Keratinocyte (primary cell): ENCODE measurements around the gene BEND3. TPM values are rescaled to one million over a fixed set of nuclear protein-coding genes. Genes with fewer than 3 reads are reported as not detected.

Experiments used
- DNase-seq: peaks from one replicate; pipeline ENCODE4 v3.0.0-alpha.2; 2011; ENCODE audit warnings: low read depth, missing footprints, low spot score
- FAIRE-seq: peaks from 2 replicates; lab custom pipeline; 2011; peaks lifted over from hg19 to GRCh38; lab: Jason Lieb, UNC
- H2AFZ ChIP-seq: 2 replicates; pipeline ENCODE4 v1.6.0; 2012; ENCODE audit warnings: low read length, control low read depth, inconsistent platforms; ENCODE audit not compliant: control insufficient read depth
- H3K27ac ChIP-seq: 2 replicates; pipeline ENCODE4 v1.5.1; 2011; ENCODE audit warnings: low read length; ENCODE audit not compliant: control insufficient read depth, insufficient read depth
- H3K27me3 ChIP-seq: 3 replicates; pipeline ENCODE4 v1.6.0; 2011; ENCODE audit warnings: low read length; ENCODE audit not compliant: control insufficient read depth, insufficient read depth; ENCODE audit errors: extremely low read depth
- H3K36me3 ChIP-seq, 2 experiments: 2 replicates in 1 of 2; 3 replicates in 1 of 2; pipeline ENCODE4 v1.5.1; 2011; ENCODE audit warnings: low read length in 2 of 2, mild to moderate bottlenecking in 1 of 2; ENCODE audit not compliant: control insufficient read depth in 2 of 2, insufficient read depth in 2 of 2; ENCODE audit errors: extremely low read depth in 1 of 2
- H3K4me1 ChIP-seq: 3 replicates; pipeline ENCODE4 v1.5.1; 2011; ENCODE audit warnings: low read length; ENCODE audit not compliant: control insufficient read depth, insufficient read depth; ENCODE audit errors: extremely low read depth
- H3K4me2 ChIP-seq: 3 replicates; pipeline ENCODE4 v1.6.0; 2011; ENCODE audit warnings: low read depth, low read length; ENCODE audit not compliant: control insufficient read depth, insufficient read depth; ENCODE audit errors: extremely low read depth
- H3K4me3 ChIP-seq, 3 experiments: fragments of 200-600 bp in 1 of 3; sonication (generic) in 1 of 3; 2 replicates in 2 of 3; 3 replicates in 1 of 3; pipeline ENCODE4 v1.5.1; 2011 to 2016; ENCODE audit warnings: low read length in 3 of 3, mild to moderate bottlenecking in 3 of 3, control low read depth in 2 of 3, inconsistent platforms in 1 of 3, low read depth in 1 of 3, mixed read lengths in 1 of 3, mixed run types in 1 of 3, moderate library complexity in 1 of 3; ENCODE audit not compliant: control insufficient read depth in 2 of 3, insufficient read depth in 2 of 3; ENCODE audit errors: extremely low read depth in 1 of 3
- H3K79me2 ChIP-seq: 2 replicates; pipeline ENCODE4 v1.6.0; 2012; ENCODE audit warnings: low read length; ENCODE audit not compliant: control insufficient read depth, insufficient read depth
- H3K9ac ChIP-seq: 3 replicates; pipeline ENCODE4 v1.6.0; 2011; ENCODE audit warnings: low read length; ENCODE audit not compliant: control insufficient read depth, insufficient read depth; ENCODE audit errors: extremely low read depth
- H3K9me1 ChIP-seq: 3 replicates; pipeline ENCODE4 v1.6.0; 2011; ENCODE audit warnings: low read length; ENCODE audit not compliant: control insufficient read depth, insufficient read depth; ENCODE audit errors: extremely low read depth
- H3K9me3 ChIP-seq: 2 replicates; pipeline ENCODE4 v1.5.1; 2012; ENCODE audit warnings: low read depth, low read length; ENCODE audit not compliant: control insufficient read depth
- H4K20me1 ChIP-seq: 3 replicates; pipeline ENCODE4 v1.6.0; 2011; ENCODE audit warnings: low read length; ENCODE audit not compliant: control insufficient read depth, insufficient read depth; ENCODE audit errors: extremely low read depth
- EZH2 ChIP-seq: IDR thresholded peaks from one replicate; pipeline ENCODE4 v1.6.1; 2012; ENCODE audit warnings: inconsistent platforms, mild to moderate bottlenecking, low read length, moderate library complexity
- dilution Hi-C: fragments of 300-500 bp; cut with MboI; formaldehyde crosslinking; loops from one replicate; pipeline ENCODE4 v1.7.0; 2020; ENCODE audit warnings: low sequenced_read_pairs; ENCODE audit not compliant: extremely low pct_ligation_motif_present
- polyA plus RNA-seq, 5 experiments: library from polyadenylated mRNA; depleted of rRNA in 3 of 5; stranded (reverse) in 3 of 5; stranded (forward) in 1 of 5; unstranded in 1 of 5; fragments of >200 nt; gene quantifications; 1 replicate in 1 of 5; 2 replicates in 3 of 5; 3 replicates in 1 of 5; pipeline versions ENCODE4 v1.2.1 to v1.2.3, GENCODE V29; 2011 to 2012; ENCODE audit warnings: missing spikeins in 2 of 5, low read depth in 1 of 5, low replicate concordance in 1 of 5
- TF ChIP-seq, protein P1 (sequence below), 3 experiments: IDR thresholded peaks in 1 of 3; conservative IDR thresholded peaks in 1 of 3; optimal IDR thresholded peaks in 1 of 3; 2 replicates in 2 of 3; 3 replicates in 1 of 3; pipeline versions ENCODE3 to v1.5.1; 2011; ENCODE audit warnings: low read length in 3 of 3, mild to moderate bottlenecking in 3 of 3, moderate library complexity in 2 of 3, control low read depth in 1 of 3, inconsistent platforms in 1 of 3; ENCODE audit not compliant: insufficient read depth in 2 of 3; ENCODE audit errors: extremely low read depth in 1 of 3

BEND3 gene
- polyA plus RNA-seq, 1 donor (not counting 4 experiments of a cell fraction or from before 2014, with no cell fraction given): 2.1 TPM

DNA sequence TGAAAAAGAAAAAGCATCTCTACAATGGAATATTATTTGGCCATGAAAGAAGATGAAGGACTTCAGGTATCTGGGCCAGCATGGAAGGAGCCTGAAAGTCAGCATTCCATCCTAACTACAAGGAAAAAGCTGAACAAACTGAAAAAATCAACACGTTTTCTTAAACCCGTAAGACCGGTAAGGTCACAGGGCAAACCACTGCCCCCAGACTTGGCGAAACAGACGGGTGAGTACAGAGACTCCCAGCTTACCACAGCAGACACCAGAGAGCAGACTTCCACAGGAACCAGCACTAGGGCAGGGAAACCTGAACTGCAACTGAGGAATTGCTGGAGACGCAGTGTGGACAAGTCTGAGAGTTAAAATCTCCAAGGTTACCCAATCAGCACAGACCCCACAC lies 31.4 kb downstream of the BEND3 start:
- Histone ChIP-seq H3K9me3 (no peaks in the 10 kb centered on the region), H3K9ac (no peak overlapping the region), H4K20me1 (no peaks in the 10 kb centered on the region), H3K27ac (no peak overlapping the region), H3K27me3 (no peaks in the 10 kb centered on the region), H3K4me1 (peaks cover 6% of the 10 kb centered on the region), H3K36me3 (no peaks in the 10 kb centered on the region), H3K4me2 (no peak overlapping the region), H3K9me1 (no peaks in the 10 kb centered on the region), H3K4me3 (no peak overlapping the region), H2AFZ (no peak overlapping the region), H3K79me2 (no peaks in the 10 kb centered on the region)
- DNase-seq (no peak), FAIRE-seq (no peak)
- dilution Hi-C loops: no loop called here
- no peak for TF ChIP-seq EZH2
- TF ChIP-seq, protein P1, sequence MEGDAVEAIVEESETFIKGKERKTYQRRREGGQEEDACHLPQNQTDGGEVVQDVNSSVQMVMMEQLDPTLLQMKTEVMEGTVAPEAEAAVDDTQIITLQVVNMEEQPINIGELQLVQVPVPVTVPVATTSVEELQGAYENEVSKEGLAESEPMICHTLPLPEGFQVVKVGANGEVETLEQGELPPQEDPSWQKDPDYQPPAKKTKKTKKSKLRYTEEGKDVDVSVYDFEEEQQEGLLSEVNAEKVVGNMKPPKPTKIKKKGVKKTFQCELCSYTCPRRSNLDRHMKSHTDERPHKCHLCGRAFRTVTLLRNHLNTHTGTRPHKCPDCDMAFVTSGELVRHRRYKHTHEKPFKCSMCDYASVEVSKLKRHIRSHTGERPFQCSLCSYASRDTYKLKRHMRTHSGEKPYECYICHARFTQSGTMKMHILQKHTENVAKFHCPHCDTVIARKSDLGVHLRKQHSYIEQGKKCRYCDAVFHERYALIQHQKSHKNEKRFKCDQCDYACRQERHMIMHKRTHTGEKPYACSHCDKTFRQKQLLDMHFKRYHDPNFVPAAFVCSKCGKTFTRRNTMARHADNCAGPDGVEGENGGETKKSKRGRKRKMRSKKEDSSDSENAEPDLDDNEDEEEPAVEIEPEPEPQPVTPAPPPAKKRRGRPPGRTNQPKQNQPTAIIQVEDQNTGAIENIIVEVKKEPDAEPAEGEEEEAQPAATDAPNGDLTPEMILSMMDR (optimal IDR thresholded peaks at IDR 0.05 in 1 of 3, IDR thresholded peaks at IDR 0.05 in 1 of 3, conservative IDR thresholded peaks at IDR 0.05 in 1 of 3; ENCODE audit: extremely low read depth in 1 of 3, insufficient read depth in 2 of 3, low read length in 3 of 3): no peak

DNA sequence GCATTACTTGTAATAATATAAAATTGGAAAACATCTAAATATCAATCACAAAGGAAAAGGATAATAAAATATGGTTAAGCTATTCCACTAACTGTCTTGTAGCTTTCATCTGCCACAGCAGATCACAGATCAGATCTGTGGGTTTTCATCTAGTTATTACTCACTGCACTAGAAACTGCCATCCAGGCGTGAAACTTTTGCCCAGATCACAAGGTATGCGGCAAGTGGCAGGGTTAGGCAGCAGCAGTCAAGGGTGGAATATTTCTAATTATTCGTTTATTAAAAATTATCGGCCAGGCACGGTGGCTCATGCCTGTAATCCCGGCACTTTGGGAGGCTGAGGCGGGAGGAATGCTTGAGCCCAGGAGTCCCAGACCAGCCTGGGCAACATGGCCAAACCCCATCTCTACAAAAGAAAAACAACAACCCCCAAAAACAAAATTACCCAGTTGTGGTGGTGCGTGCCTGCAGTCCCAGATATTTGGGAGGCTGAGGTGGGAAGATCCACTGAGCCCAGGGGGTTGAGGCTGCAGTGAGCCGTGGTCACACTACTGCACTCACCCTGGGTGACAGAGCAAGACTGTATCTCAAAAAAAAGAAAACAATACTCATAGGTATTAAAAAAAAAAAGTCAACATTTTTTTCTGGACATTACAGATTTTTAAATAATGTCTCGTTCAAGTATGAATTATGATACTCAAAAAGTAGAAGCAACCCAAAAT lies 32.1 kb downstream of the BEND3 start:
- H3K9ac ChIP-seq: no peak overlapping the region
- no peaks in the 10 kb centered on the region for H3K9me1 ChIP-seq
- FAIRE-seq: no peak
- TF ChIP-seq, protein P1 (optimal IDR thresholded peaks at IDR 0.05 in 1 of 3, IDR thresholded peaks at IDR 0.05 in 1 of 3, conservative IDR thresholded peaks at IDR 0.05 in 1 of 3; ENCODE audit: extremely low read depth in 1 of 3, insufficient read depth in 2 of 3, low read length in 3 of 3): no peak
- no peak for TF ChIP-seq EZH2
- no peak overlapping the region for H3K4me3 ChIP-seq
- no peak overlapping the region for H3K27ac ChIP-seq
- DNase-seq: no peak
- dilution Hi-C loops: no loop called here
- no peaks in the 10 kb centered on the region for H4K20me1 ChIP-seq
- H3K27me3 ChIP-seq: no peaks in the 10 kb centered on the region
- no peak overlapping the region for H3K4me2 ChIP-seq
- no peak overlapping the region for H2AFZ ChIP-seq
- H3K36me3 ChIP-seq: no peaks in the 10 kb centered on the region
- no peaks in the 10 kb centered on the region for H3K9me3 ChIP-seq
- H3K4me1 ChIP-seq: peaks cover 6% of the 10 kb centered on the region
- no peaks in the 10 kb centered on the region for H3K79me2 ChIP-seq
